GM23248 (cell line): Measurements from ENCODE around the gene PAQR4. TPM values are rescaled to one million over a fixed set of nuclear protein-coding genes. Genes with fewer than 3 reads are reported as not detected.
A peak's percentile ranks its signal among the peaks of the same experiment; 100 is the strongest.

Experiments used
- DNase-seq: peaks from one replicate; pipeline ENCODE4 v3.0.0-alpha.2; 2015
- H2AFZ ChIP-seq: fragments of 200-600 bp; sonication (generic); 2 replicates; pipeline ENCODE4 v1.6.1; 2016; ENCODE audit warnings: antibody characterized with exemption
- H3F3A ChIP-seq: fragments of 200-600 bp; sonication (generic); 2 replicates; pipeline ENCODE4 v1.6.1; 2016; ENCODE audit warnings: mild to moderate bottlenecking, antibody characterized with exemption, mixed run types; ENCODE audit not compliant: insufficient read depth
- H3K27ac ChIP-seq: fragments of 200-600 bp; sonication (generic); 2 replicates; pipeline ENCODE4 v1.5.1; 2016; ENCODE audit warnings: mild to moderate bottlenecking
- H3K27me3 ChIP-seq: fragments of 200-600 bp; sonication (generic); replicated peaks from 2 replicates; pipeline ENCODE4 v1.6.1; 2016; ENCODE audit warnings: mild to moderate bottlenecking; ENCODE audit not compliant: insufficient read depth
- H3K36me3 ChIP-seq: fragments of 200-600 bp; sonication (generic); 2 replicates; pipeline ENCODE4 v1.6.1; 2016; ENCODE audit warnings: low read depth, mild to moderate bottlenecking
- H3K4me1 ChIP-seq: fragments of 200-600 bp; sonication (generic); 2 replicates; pipeline ENCODE4 v1.6.1; 2016; ENCODE audit warnings: mild to moderate bottlenecking; ENCODE audit not compliant: insufficient read depth
- H3K4me2 ChIP-seq: fragments of 200-600 bp; sonication (generic); one replicate; pipeline ENCODE4 v1.6.1; 2016; ENCODE audit warnings: mild to moderate bottlenecking; ENCODE audit not compliant: unreplicated experiment
- H3K4me3 ChIP-seq: fragments of 200-600 bp; sonication (generic); 2 replicates; pipeline ENCODE4 v1.5.1; 2016; ENCODE audit warnings: mild to moderate bottlenecking
- H3K79me2 ChIP-seq: fragments of 200-600 bp; sonication (generic); 2 replicates; pipeline ENCODE4 v1.6.1; 2016; ENCODE audit warnings: mild to moderate bottlenecking; ENCODE audit not compliant: insufficient read depth
- H3K9ac ChIP-seq: fragments of 200-600 bp; sonication (generic); 2 replicates; pipeline ENCODE4 v1.6.1; 2016; ENCODE audit warnings: mild to moderate bottlenecking
- H3K9me2 ChIP-seq: fragments of 200-600 bp; sonication (generic); 2 replicates; pipeline ENCODE4 v1.6.1; 2016; ENCODE audit warnings: mixed run types, mild to moderate bottlenecking, moderate library complexity; ENCODE audit not compliant: insufficient read depth
- H3K9me3 ChIP-seq: fragments of 200-600 bp; sonication (generic); one replicate; pipeline ENCODE4 v1.6.1; 2017; ENCODE audit warnings: low read depth
- H4K20me1 ChIP-seq: fragments of 200-600 bp; sonication (generic); 2 replicates; pipeline ENCODE4 v1.6.0; 2016; ENCODE audit not compliant: insufficient read depth
- EZH2 ChIP-seq: fragments of 200-600 bp; sonication (generic); IDR thresholded peaks from 2 replicates; pipeline ENCODE4 v1.6.1; 2018; ENCODE audit warnings: antibody characterized with exemption, mild to moderate bottlenecking; ENCODE audit not compliant: insufficient read depth, poor library complexity, severe bottlenecking
- EZH2phosphoT487 ChIP-seq: fragments of 200-600 bp; sonication (generic); IDR thresholded peaks from 2 replicates; pipeline ENCODE4 v1.6.1; 2018; ENCODE audit warnings: antibody characterized with exemption, moderate library complexity, mild to moderate bottlenecking, low read depth; ENCODE audit not compliant: insufficient read depth
- WGBS, 2 experiments: methylation state at CpG; one replicate each; pipeline ENCODE4 v1.1.6; 2015 to 2017; ENCODE audit warnings: low lambda C conversion rate in 2 of 2, low coverage in 1 of 2; ENCODE audit errors: missing lambda C conversion rate in 2 of 2; 5-methylcytosine and 5-hydroxymethylcytosine counted together
- in situ Hi-C: fragments of 300-500 bp; cut with MboI; formaldehyde crosslinking; loops from 2 replicates; pipeline ENCODE4 v1.15.0; 2020
- polyA plus RNA-seq: library from polyadenylated mRNA; unstranded; fragments of >200 nt; fragmentation: Nextera tagmentation; extraction: Ambion mirVana; gene quantifications from 2 replicates; pipeline ENCODE4 v1.2.1, GENCODE V29; 2016
- total RNA-seq: library from RNA; depleted of rRNA; stranded (reverse); fragments of >200 nt; shearing (Covaris generic); gene quantifications from 2 replicates; pipeline ENCODE4 v1.2.3, GENCODE V29; 2014

The PAQR4 gene
- total and polyA plus RNA-seq, 2 experiments from 2014 or later: 5.1 to 7.7 TPM

GRCh38 chr16:2982402-2982801, 13.3 kb downstream of the PAQR4 start:
- no peaks in the 10 kb centered on the region for H3K27me3 ChIP-seq

GRCh38 chr16:2983706-2984136, 14.6 kb downstream of the PAQR4 start:
- no peak for TF ChIP-seq EZH2
- TF ChIP-seq EZH2phosphoT487: no peak
- Histone ChIP-seq H4K20me1 (no peaks in the 10 kb centered on the region), H3K4me3 (peak overlapping the region; percentile 43; the same call in 1 of the 2 replicates), H3K9me2 (no peaks in the 10 kb centered on the region), H3K27ac (0 out of 2 replicates have a peak overlapping the region, but pooled peaks have one; percentile 18), H3K27me3 (no peaks in the 10 kb centered on the region), H3K4me1 (no peaks in the 10 kb centered on the region), H3K4me2 (peak overlapping the region; percentile 55), H3K36me3 (no peaks in the 10 kb centered on the region), H3F3A (no peaks in the 10 kb centered on the region), H3K79me2 (no peaks in the 10 kb centered on the region), H3K9me3 (no peaks in the 10 kb centered on the region), H3K9ac (peak overlapping the region; percentile 51), H2AFZ (peak overlapping the region; percentile 50)
- peak; percentile 93 for DNase-seq
- in situ Hi-C loops: no loop called here
- WGBS, 2 experiments: 10 to 13% methylated on average over 29 to 35 of the region's 42 CpGs

More at GRCh38 chr16:2982402-2982801, 13.3 kb downstream of the PAQR4 start:
- Histone ChIP-seq H2AFZ (no peak overlapping the region), H3K36me3 (no peaks in the 10 kb centered on the region), H3K9ac (no peak overlapping the region), H3K27ac (no peak overlapping the region), H4K20me1 (no peaks in the 10 kb centered on the region), H3F3A (no peaks in the 10 kb centered on the region), H3K9me3 (no peaks in the 10 kb centered on the region), H3K79me2 (no peaks in the 10 kb centered on the region), H3K4me1 (no peaks in the 10 kb centered on the region), H3K9me2 (no peaks in the 10 kb centered on the region), H3K4me2 (no peak overlapping the region), H3K4me3 (no peak overlapping the region)
- WGBS, 2 experiments: 99% methylated on average over 5 of the region's 5 CpGs
- TF ChIP-seq EZH2 (no peak), EZH2phosphoT487 (no peak)
- in situ Hi-C loops: no loop called here
- DNase-seq: no peak

GRCh38 chr16:2985462-2985861, 16.3 kb downstream of the PAQR4 start:
- H4K20me1 ChIP-seq: no peaks in the 10 kb centered on the region
- TF ChIP-seq EZH2 (no peak), EZH2phosphoT487 (no peak)
- 86 to 90% methylated on average over 7 to 8 of the region's 9 CpGs for WGBS, 2 experiments
- H3K9me3 ChIP-seq: no peaks in the 10 kb centered on the region
- H3K79me2 ChIP-seq: no peaks in the 10 kb centered on the region
- in situ Hi-C loops: no loop called here
- H3K27ac ChIP-seq: no peak overlapping the region
- no peak for DNase-seq
- no peaks in the 10 kb centered on the region for H3F3A ChIP-seq
- H2AFZ ChIP-seq: no peak overlapping the region
- H3K36me3 ChIP-seq: no peaks in the 10 kb centered on the region
- no peaks in the 10 kb centered on the region; the same call in 1 of the 2 replicates for H3K27me3 ChIP-seq
- no peaks in the 10 kb centered on the region for H3K9me2 ChIP-seq
- no peaks in the 10 kb centered on the region for H3K4me1 ChIP-seq
- no peak overlapping the region for H3K9ac ChIP-seq
- H3K4me3 ChIP-seq: no peak overlapping the region
- H3K4me2 ChIP-seq: no peak overlapping the region

- H3F3A ChIP-seq: no peaks in the 10 kb centered on the region
- in situ Hi-C loops: no loop called here
- no peaks in the 10 kb centered on the region for H3K36me3 ChIP-seq
- H3K4me1 ChIP-seq: no peaks in the 10 kb centered on the region
- WGBS, 2 experiments: 81 to 86% methylated on average over 15 of the region's 15 CpGs
- H3K4me3 ChIP-seq: no peak overlapping the region
- no peak overlapping the region for H3K27ac ChIP-seq
- no peaks in the 10 kb centered on the region for H3K9me3 ChIP-seq
- DNase-seq: no peak
- H3K79me2 ChIP-seq: no peaks in the 10 kb centered on the region
- no peaks in the 10 kb centered on the region for H3K9me2 ChIP-seq
- H3K27me3 ChIP-seq: no peaks in the 10 kb centered on the region; the same call in 1 of the 2 replicates
- TF ChIP-seq EZH2phosphoT487: no peak
- H4K20me1 ChIP-seq: no peaks in the 10 kb centered on the region
- no peak overlapping the region for H3K4me2 ChIP-seq
- no peak overlapping the region for H3K9ac ChIP-seq
- H2AFZ ChIP-seq: no peak overlapping the region
Measured at GRCh38 chr16:2985893-2986355, 16.8 kb downstream of the PAQR4 start.
